ENCODE results near the gene LMO7. TPM values are rescaled to one million over a fixed set of nuclear protein-coding genes. Genes with fewer than 3 reads are reported as not detected.
"Not testable (repeated sequence)": the region's sequence is repeated elsewhere in the genome, so short reads cannot be mapped to it uniquely, and the experiment has no call there.

LMO7 gene
- polyA plus RNA-seq, 4 donors: 57.8 to 109 (median 88.7) TPM

GRCh38 chr13:75694722-75695121, 58.6 kb downstream of the LMO7 start:
- DNase-seq (ENCODE audit: low read depth in 4 of 4, low spot score in 2 of 4): no peak

DNA sequence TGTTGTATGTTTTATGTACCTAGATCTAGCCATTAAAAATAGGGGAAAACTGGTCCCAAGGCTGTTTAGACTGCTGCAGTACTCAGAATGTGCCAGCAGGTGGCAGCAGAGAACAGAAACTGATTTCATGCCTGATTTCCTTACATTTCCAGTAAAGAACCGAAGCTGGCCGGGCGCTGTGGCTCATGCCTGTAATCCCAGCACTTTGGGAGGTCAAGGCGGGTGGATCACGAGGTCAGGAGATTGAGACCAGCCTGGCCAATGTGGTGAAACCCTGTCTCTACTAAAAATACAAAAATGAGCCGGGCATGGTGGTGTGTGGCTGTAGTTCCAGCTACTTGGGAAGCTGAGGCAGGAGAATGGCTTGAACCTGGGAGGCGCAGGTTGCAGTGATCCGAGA, 59.8 kb downstream of the LMO7 start:
- DNase-seq (ENCODE audit: low read depth in 4 of 4, low spot score in 2 of 4): peak in 3 of 4 donors; percentile 47 to 73 (median 51)

DNA sequence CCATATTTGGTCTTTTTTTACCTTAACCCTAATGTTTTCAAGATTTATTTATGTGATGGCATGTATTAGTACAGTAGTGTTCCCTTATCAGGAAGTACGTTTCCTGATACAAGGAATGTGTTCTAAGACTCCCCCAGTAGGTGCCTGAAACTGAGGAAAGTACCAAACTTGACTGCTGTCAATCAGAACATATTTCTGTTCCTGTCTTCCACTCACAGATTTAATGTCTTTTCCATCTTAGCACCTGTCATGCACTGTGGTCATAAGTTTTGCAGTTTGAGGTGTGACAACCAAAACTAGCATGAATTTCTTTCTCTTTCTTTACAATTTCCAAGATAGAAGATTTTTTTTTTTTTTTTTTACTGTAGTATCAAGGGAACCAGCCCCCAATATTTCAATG, 62.9 kb downstream of the LMO7 start:
- DNase-seq (ENCODE audit: low read depth in 4 of 4, low spot score in 2 of 4): no peak

DNA sequence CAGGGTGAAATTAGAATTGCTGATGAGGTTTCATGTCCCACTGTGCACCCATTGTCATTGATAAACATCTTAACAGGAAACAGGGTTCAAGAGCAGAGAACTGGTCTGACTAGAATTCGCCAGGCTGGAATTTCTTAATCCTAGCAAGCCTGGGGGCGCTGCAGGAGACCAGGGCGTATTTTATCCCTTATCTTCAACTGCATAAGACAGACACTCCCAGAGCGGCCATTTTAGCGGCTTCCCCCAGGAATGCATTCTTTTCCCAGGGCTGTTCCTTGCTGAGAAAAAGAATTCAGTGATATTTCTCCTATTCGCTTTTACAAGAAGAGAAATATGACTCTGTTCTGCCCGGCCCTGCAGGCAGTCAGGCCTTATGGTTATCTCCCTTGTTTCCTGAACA, 63.6 kb downstream of the LMO7 start:
- not testable (repeated sequence) for DNase-seq (ENCODE audit: low read depth in 4 of 4, low spot score in 2 of 4)

GRCh38 chr13:75700552-75700951, 64.4 kb downstream of the LMO7 start:
- no peak for DNase-seq (ENCODE audit: low read depth in 4 of 4, low spot score in 2 of 4)

DNA sequence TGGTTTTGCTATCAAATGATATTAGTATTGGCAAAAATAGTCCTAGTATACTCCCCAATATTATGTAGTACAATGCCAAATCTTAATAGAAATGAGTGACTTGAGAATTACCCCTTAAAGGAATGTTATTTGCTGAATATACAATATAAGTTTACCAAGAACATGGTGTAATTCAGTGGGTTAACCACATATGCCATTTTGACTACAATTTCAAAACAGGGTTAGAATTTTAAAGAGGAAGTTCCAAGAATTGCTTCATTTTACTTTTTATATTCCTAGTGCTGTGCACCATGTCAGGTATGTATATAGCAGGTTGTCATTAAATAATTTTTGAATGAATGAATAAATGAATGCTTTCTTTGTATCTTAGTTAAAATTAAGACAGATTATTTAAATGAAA, 66.3 kb downstream of the LMO7 start:
- no peak for DNase-seq (ENCODE audit: low read depth in 4 of 4, low spot score in 2 of 4)

GRCh38 chr13:75703769-75704168, 67.6 kb downstream of the LMO7 start:
- no peak for DNase-seq (ENCODE audit: low read depth in 4 of 4, low spot score in 2 of 4)

DNA sequence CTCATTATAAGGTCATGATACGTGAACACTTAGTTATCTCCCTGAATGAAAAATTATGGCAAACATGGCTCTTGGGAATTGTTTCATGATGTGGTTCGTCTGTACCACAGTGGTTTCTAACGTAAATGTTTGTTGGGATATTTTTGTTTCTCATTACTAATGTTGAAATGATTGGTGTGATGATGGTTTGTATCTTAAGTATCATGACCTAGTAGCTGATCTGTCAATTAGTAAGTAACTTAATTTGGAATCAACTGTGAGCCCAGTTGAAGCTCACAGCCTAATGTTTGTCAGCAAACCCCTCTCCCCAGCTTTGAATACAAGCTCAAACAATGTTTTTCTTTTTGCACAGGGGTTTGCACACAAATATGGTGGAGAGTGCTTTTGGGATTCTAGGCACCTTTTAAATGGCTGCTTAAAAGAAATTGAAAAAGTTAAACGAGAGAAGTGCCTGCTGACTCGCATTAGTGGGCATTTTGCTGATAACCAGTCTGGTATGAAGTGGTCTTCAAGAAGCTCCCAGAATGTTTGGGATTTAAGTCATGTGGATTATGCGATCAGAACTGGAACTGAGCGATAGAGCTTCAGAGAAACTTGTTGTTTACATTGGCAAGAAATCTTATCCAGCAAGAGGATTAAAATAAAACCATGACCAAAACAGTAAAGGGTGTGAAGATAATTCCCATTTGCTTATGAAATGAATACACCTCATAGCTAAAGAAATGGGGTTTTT, 68.2 kb downstream of the LMO7 start:
- DNase-seq (ENCODE audit: low read depth in 4 of 4, low spot score in 2 of 4): no peak

DNA sequence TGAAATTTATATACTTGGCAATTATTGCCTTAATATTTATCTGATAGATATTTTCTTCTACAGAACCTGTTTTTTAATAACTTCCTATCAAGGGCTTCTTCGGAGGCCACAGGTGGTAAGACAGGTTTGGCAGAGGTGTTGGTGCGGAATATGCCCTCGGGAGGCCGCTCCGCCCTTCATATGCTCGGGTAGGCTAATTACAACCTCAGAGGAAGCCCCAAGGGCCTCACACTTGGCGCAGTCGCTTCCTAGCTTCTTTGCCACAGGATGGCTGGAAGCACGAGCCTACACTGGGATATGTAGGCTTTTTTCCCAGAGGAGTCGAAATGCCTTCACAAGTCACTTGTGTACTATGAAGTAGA, 68.8 kb downstream of the LMO7 start:
- DNase-seq (ENCODE audit: low read depth in 4 of 4, low spot score in 2 of 4): no peak

DNA sequence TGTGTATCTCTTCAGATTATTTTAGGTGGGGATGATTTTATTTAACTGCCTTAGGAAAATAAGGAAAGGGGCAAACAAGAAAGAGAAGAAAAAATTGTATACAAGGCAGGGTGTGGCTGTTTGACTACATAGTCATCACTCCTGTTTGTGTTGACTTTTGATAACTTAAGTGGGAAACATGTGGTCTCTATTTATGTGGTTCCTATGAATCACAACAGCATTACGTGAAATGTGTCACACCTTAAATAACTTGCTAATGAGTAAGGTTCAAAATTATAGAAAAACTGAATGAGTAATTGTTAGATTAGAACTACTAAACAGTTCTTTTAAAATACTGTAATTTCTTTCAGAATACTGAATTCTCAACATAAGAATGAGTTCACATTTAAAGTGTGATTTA, 69.3 kb downstream of the LMO7 start:
- no peak for DNase-seq (ENCODE audit: low read depth in 4 of 4, low spot score in 2 of 4)

- DNase-seq (ENCODE audit: low read depth in 4 of 4, low spot score in 2 of 4): no peak
Observed at GRCh38 chr13:75705908-75706307, 69.8 kb downstream of the LMO7 start.

GRCh38 chr13:75713852-75714251, 77.7 kb downstream of the LMO7 start:
- no peak for DNase-seq (ENCODE audit: low read depth in 4 of 4, low spot score in 2 of 4)

GRCh38 chr13:75715601-75716523, 79.7 kb downstream of the LMO7 start:
- DNase-seq (ENCODE audit: low read depth in 4 of 4, low spot score in 2 of 4): no peak

GRCh38 chr13:75717525-75717924, 81.4 kb downstream of the LMO7 start:
- DNase-seq (ENCODE audit: low read depth in 4 of 4, low spot score in 2 of 4): no peak

DNA sequence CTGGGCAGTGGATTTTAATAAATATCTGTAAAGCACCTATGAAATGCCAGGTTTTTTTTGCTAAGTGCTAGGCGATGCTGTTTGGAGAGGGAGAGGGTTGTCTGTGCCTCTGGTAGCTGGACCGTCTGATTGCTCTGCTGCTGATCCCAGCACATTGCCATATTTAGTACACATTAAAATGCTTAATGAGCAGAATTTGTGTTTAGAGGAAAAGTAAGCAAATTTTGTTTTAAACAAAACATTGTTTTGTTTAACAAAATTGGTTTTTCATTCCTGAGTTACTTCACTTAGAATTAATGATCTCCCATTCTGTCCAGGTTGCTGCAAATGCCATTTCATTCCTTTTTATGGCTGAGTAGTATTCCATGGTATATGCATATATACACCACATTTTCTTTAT, 85.2 kb downstream of the LMO7 start:
- no peak for DNase-seq (ENCODE audit: low read depth in 4 of 4, low spot score in 2 of 4)

DNA sequence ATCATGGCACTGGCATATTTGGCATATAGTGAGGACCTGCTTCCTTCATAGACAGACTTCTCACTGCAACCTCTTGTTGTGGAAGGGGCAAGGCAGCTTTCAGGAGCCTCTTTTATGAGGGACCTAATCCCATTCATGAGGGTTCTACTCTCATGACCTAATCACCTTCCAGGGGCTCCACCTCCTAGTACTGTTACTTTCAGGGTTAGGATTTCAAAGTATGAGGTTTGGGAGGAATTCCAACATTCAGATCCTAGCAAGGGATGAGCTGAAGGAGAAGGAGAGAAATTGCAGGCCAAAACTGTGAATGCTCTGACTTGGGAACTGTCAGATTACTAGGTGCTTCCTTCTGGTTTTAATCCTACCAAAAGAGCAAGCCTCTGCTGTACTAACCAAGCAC, 87.8 kb downstream of the LMO7 start:
- no peak for DNase-seq (ENCODE audit: low read depth in 4 of 4, low spot score in 2 of 4)

- no peak for DNase-seq (ENCODE audit: low read depth in 4 of 4, low spot score in 2 of 4)
Observed at GRCh38 chr13:75724752-75725517, 88.8 kb downstream of the LMO7 start.

GRCh38 chr13:75725736-75726135, 89.6 kb downstream of the LMO7 start:
- no peak for DNase-seq (ENCODE audit: low read depth in 4 of 4, low spot score in 2 of 4)

GRCh38 chr13:75726306-75726705, 90.2 kb downstream of the LMO7 start:
- DNase-seq (ENCODE audit: low read depth in 4 of 4, low spot score in 2 of 4): no peak

DNA sequence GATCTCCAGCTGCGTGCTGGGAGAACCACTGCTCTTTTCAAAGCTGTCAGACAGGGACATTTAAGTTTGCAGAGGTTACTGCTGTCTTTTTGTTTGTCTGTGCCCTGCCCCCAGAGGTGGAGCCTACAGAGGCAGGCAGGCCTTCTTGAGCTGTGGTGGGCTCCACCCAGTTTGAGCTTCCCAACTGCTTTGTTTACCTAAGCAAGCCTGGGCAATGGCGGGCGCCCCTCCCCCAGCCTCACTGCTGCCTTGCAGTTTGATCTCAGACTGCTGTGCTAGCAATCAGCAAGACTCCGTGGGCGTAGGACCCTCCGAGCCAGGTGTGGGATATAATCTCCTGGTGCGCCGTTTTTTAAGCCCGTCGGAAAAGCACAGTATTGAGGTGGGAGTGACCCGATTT, 97.0 kb downstream of the LMO7 start:
- DNase-seq (ENCODE audit: low read depth in 4 of 4, low spot score in 2 of 4): not testable (repeated sequence)

DNA sequence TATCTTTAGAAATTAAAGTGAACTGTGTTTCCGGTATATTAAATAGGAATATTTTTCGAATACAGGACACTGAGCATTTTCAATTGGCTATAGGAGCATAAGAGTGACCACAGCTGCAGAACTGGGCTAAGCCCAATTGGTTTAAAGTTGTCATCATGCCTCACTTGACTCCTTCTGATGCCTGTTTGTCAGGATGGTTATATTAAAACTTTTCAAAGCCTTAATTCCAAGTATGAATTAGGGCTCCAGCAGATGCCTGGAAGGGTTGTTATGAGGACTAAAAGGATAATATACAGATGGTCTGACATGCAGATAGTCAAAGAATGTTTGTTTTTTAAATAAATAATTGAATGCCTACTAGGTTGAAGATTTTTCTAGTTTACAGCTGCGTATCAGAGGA, 100.0 kb downstream of the LMO7 start:
- DNase-seq (ENCODE audit: low read depth in 4 of 4, low spot score in 2 of 4): no peak
